ENCODE data around the gene PTPRD.

PTPRD gene

DNA sequence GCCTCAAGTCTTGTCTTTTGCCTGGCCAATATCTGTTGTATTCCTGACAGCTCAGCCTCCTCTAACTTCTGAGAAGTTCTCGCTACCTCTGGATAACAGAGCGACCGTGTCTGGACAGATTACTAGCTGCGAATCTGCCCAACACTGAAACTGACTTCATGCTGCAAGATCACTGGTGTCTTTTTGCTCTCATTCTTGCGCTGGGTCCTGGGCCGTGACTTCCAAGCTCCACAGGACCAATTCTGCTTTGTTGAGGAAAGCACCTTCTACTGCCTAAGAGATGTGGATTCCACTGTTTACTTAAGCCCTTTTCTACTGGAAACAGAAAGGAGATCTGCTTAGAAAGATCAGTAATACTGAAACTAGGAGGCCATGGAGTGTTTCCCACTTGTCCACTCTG, 1834.4 kb downstream of the PTPRD start:
- no peak for ATAC-seq (replicated peaks; ENCODE audit: extremely low read depth, poor library complexity, severe bottlenecking)
- Mint-ChIP-seq H3K27me3 (no peaks in the 10 kb centered on the region), H3K36me3 (ENCODE audit: insufficient read depth) (no peaks in the 10 kb centered on the region), H3K4me3 (no peak overlapping the region), H3K4me1 (no peaks in the 10 kb centered on the region), H3K27ac (ENCODE audit: low read depth) (no peak overlapping the region), H3K9me3 (no peaks in the 10 kb centered on the region)
- no peak for DNase-seq (ENCODE audit: low spot score in 2 of 2)

DNA sequence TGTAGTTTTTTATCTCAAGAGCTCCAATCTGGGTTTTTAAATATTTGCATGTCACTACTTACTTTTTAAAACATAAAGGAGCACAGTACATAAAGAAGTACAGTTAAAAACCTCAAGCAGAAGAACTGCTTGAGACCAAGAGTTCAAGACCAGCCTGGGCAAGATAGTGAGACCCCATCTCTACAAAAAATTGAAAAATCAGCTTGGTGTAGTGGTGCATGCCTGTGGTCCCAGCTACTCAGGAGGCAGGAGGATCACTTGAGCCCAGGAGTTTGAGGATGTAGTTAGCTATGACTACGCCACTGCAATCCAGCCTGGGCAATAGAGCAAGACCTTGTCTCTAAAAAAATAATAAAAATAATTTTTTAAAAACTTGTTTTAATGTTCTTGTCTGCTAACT, 1840.5 kb downstream of the PTPRD start:
- H3K36me3 Mint-ChIP-seq (ENCODE audit: insufficient read depth), result no peaks in the 10 kb centered on the region
- no peaks in the 10 kb centered on the region for H3K4me1 Mint-ChIP-seq
- no peaks in the 10 kb centered on the region for H3K27me3 Mint-ChIP-seq
- H3K9me3 Mint-ChIP-seq, result no peaks in the 10 kb centered on the region
- DNase-seq (ENCODE audit: low spot score in 2 of 2) (no peak), ATAC-seq (replicated peaks; ENCODE audit: extremely low read depth, poor library complexity, severe bottlenecking) (no peak)
- no peak overlapping the region for H3K27ac Mint-ChIP-seq (ENCODE audit: low read depth)
- H3K4me3 Mint-ChIP-seq, result no peak overlapping the region

DNA sequence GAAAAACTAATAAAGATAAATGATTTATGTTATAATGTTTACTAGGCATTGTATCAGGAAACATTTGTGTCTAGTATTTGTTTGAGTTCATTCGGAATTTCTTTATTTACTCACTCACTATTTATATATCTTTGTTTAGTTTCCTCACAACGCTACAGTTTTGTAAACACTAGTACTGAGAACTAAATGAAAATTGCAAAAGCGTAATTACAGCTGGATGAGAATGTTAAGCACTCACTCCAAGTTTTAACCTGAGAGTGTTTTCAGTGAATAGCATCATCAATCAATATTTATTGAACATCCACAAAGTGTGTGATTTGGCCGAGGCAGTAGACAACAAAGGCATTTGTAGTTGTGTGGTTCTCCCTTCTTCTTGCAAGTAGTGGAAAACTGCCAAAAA, 1843.6 kb downstream of the PTPRD start:
- Mint-ChIP-seq H3K9me3 (no peaks in the 10 kb centered on the region), H3K36me3 (ENCODE audit: insufficient read depth) (no peaks in the 10 kb centered on the region), H3K27ac (ENCODE audit: low read depth) (no peak overlapping the region), H3K27me3 (no peaks in the 10 kb centered on the region), H3K4me3 (no peak overlapping the region), H3K4me1 (no peaks in the 10 kb centered on the region)
- ATAC-seq (replicated peaks; ENCODE audit: extremely low read depth, poor library complexity, severe bottlenecking), result no peak
- no peak for DNase-seq (ENCODE audit: low spot score in 2 of 2)

DNA sequence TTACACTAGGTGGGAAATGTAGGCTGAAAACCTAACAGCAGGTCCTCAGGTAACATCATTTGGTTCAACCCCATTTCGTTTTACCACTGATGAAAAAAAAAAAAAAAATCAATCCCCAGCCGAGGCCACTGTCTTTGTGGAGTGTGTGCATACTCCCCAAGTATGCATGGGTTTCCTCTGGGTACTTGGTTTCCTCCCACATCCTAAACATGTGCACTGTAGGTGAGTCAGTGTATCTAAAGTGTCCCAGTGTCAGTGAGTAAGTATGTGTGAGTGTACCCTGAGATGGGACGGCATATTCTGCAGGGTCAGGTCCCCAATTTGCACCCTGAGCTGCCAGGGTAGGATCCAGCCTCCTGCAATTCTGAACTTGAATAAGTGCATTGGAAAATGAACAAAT, 1846.7 kb downstream of the PTPRD start:
- Mint-ChIP-seq H3K4me1 (no peaks in the 10 kb centered on the region), H3K4me3 (no peak overlapping the region), H3K9me3 (no peaks in the 10 kb centered on the region), H3K36me3 (ENCODE audit: insufficient read depth) (no peaks in the 10 kb centered on the region), H3K27ac (ENCODE audit: low read depth) (no peak overlapping the region), H3K27me3 (no peaks in the 10 kb centered on the region)
- DNase-seq (ENCODE audit: low spot score in 2 of 2) (no peak), ATAC-seq (replicated peaks; ENCODE audit: extremely low read depth, poor library complexity, severe bottlenecking) (no peak)

DNA sequence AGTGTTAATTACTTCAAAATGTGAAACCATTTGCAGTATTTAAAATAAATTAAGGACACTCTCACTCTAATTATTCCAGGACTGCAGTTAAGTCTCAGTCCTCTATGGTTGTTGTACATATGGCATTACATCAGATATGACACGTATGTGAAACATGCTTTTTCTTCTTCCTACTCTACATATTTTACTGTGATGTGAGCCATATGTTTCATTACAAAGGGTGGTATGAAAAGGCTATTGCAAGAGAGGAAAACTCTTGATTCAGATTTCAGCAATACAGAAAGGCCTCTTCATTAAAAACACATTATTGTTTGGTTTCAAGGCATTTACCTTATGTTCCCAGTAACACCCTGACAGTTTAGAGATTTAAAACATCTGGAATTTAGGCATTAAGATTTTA, 1848.8 kb downstream of the PTPRD start:
- no peak for ATAC-seq (replicated peaks; ENCODE audit: extremely low read depth, poor library complexity, severe bottlenecking)
- Mint-ChIP-seq H3K27ac (ENCODE audit: low read depth) (no peak overlapping the region), H3K36me3 (ENCODE audit: insufficient read depth) (no peaks in the 10 kb centered on the region), H3K4me1 (no peaks in the 10 kb centered on the region), H3K9me3 (no peaks in the 10 kb centered on the region), H3K4me3 (no peak overlapping the region), H3K27me3 (no peaks in the 10 kb centered on the region)
- DNase-seq (ENCODE audit: low spot score in 2 of 2), result no peak

DNA sequence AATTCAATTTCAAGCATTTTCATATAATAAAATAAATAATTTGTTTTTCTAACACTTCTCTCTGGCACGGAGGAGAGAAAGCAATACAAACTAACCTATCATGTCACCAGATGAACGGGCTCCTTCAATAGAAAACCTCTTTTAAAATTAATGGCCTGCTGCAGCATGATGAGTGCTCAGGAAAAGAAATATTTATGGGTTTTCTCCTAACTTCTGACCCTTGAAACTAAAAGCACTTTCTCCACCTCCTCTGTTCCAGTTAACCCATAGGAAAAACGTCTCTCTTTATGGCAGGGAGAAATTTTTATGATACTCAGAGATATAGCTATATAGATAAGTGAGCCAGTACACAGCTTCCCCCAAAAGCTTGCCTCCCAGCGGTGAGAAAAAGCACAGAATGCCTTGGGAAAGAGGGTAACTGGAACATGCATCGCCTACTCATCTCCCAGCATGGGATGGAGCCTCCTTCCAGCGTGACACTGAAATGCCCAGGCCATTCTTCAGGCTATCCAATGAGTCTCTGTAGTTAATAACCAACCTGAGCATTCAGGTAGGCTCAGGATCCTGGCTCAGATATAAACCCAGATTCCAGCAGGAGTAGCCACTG, 1850.2 kb downstream of the PTPRD start:
- no peak for DNase-seq (ENCODE audit: low spot score in 2 of 2)
- H3K9me3 Mint-ChIP-seq, result no peaks in the 10 kb centered on the region
- no peak overlapping the region for H3K4me3 Mint-ChIP-seq
- no peak overlapping the region for H3K27ac Mint-ChIP-seq (ENCODE audit: low read depth)
- no peaks in the 10 kb centered on the region for H3K36me3 Mint-ChIP-seq (ENCODE audit: insufficient read depth)
- no peaks in the 10 kb centered on the region for H3K4me1 Mint-ChIP-seq
- no peak for ATAC-seq (replicated peaks; ENCODE audit: extremely low read depth, poor library complexity, severe bottlenecking)
- H3K27me3 Mint-ChIP-seq, result no peaks in the 10 kb centered on the region

DNA sequence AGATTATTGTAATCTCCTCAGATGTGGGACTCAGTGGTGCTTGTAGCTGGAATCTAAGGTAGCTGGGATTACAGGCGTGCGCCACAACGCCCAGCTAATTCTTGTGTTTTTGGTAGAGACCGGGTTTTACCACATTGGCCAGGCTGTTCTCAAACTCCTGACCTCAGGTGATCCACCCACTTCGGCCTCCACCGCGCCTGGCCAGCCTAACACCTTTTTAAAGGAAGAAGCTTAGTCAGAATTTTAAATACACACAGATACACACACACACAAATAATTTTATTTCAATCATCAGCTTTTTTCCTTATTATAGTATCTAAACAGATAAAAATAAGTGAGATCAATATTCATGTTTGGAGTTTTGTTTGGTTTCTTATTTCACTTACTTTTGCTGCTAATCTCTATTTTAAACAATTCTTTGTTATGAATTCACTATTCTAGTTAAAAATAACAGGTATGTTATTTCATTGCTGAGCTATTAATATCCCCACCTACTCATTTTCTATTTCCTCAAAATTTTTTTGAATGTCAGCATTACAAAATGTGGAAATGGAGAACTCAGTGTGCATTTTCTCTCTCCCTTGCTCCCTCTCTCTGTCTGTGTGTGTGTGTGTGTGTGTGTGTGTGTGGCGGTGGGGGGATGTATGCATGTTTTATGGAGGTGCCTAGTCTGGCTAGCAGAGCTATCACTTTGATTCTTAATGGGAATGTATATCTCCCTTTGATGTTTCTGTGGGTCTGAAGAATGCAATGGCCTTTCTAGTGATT, 1852.6 kb downstream of the PTPRD start:
- no peak overlapping the region for H3K4me3 Mint-ChIP-seq
- no peak for ATAC-seq (replicated peaks; ENCODE audit: extremely low read depth, poor library complexity, severe bottlenecking)
- no peaks in the 10 kb centered on the region for H3K4me1 Mint-ChIP-seq
- no peak for DNase-seq (ENCODE audit: low spot score in 2 of 2)
- H3K27ac Mint-ChIP-seq (ENCODE audit: low read depth), result no peak overlapping the region
- no peaks in the 10 kb centered on the region for H3K9me3 Mint-ChIP-seq
- no peaks in the 10 kb centered on the region for H3K27me3 Mint-ChIP-seq
- H3K36me3 Mint-ChIP-seq (ENCODE audit: insufficient read depth), result no peaks in the 10 kb centered on the region

DNA sequence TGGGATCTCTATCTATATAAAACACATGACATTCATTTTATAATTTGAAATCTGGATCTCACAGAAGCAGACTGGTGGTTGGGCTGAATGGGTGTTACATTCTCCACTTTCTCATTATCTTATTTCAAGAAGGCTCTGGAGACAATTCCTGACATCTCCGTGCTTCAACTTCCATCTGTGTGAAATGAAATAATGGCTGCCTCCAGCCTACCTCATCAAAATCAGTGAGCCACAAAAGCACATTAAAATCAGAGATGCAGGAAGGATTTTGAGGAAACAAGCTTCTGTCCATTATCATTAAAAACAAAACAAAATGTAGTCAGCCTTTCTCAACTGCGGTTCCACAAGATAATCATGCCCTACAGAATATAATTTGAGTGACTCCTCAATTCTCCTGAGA, 1854.9 kb downstream of the PTPRD start:
- no peak for ATAC-seq (replicated peaks; ENCODE audit: extremely low read depth, poor library complexity, severe bottlenecking)
- no peaks in the 10 kb centered on the region for H3K9me3 Mint-ChIP-seq
- no peak overlapping the region for H3K4me3 Mint-ChIP-seq
- no peak for DNase-seq (ENCODE audit: low spot score in 2 of 2)
- no peak overlapping the region for H3K27ac Mint-ChIP-seq (ENCODE audit: low read depth)
- H3K27me3 Mint-ChIP-seq, result no peaks in the 10 kb centered on the region
- no peaks in the 10 kb centered on the region for H3K4me1 Mint-ChIP-seq
- H3K36me3 Mint-ChIP-seq (ENCODE audit: insufficient read depth), result no peaks in the 10 kb centered on the region

DNA sequence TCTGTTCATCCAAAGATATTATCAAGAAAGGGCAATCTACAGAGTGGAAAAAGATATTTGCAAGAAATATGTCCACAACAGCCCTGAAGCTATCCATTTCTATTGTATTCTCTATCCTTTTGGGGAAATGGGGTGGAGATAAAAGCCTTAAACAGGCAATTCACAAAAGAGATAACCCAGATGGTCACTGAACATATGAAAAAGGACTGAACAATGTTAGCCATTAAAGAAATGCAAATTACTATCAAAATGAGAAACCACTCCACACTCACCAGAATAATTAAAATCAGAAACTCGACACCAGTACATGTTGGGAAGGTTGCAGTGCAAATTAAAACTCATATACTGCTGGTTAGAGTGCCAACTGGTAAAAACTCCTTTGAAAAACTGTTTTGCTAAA, 1858.1 kb downstream of the PTPRD start:
- Mint-ChIP-seq H3K27me3 (no peaks in the 10 kb centered on the region), H3K27ac (ENCODE audit: low read depth) (no peak overlapping the region)
- no peak for ATAC-seq (replicated peaks; ENCODE audit: extremely low read depth, poor library complexity, severe bottlenecking)

DNA sequence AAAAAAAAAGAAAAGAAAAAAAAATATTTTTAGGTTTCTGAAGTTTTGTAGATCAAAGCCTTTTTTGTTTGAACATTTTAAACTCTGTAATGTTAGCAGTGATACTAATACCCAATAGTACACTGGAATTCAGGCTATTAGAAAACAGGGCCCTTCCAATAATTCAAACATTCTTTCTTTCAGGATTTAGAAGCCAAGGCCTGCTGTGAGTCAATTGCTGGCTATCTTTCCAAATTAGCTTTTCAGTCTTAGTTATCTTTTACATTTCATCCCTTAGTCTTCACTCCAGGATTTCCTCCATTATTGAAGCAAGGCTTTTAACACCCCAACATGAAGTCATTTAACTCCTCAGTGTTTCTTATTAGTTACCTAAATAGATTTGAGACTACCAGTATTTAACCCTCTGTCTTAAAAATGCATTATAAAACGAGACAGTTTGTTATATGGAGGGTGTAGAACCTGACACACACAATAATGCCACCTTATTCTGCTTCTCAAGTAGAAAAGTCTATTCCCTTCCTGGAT, 1861.3 kb downstream of the PTPRD start:
- no peaks in the 10 kb centered on the region for H3K4me1 Mint-ChIP-seq
- ATAC-seq (replicated peaks; ENCODE audit: extremely low read depth, poor library complexity, severe bottlenecking) (no peak), DNase-seq (ENCODE audit: low spot score in 2 of 2) (no peak)
- no peak overlapping the region for H3K4me3 Mint-ChIP-seq
- no peaks in the 10 kb centered on the region for H3K36me3 Mint-ChIP-seq (ENCODE audit: insufficient read depth)
- no peaks in the 10 kb centered on the region for H3K27me3 Mint-ChIP-seq
- H3K9me3 Mint-ChIP-seq, result no peaks in the 10 kb centered on the region
- no peak overlapping the region for H3K27ac Mint-ChIP-seq (ENCODE audit: low read depth)

More for the DNA sequence above, 1858.1 kb downstream of the PTPRD start:
- H3K4me1 Mint-ChIP-seq, result no peaks in the 10 kb centered on the region
- H3K4me3 Mint-ChIP-seq, result no peak overlapping the region
- no peak for DNase-seq (ENCODE audit: low spot score in 2 of 2)
- no peaks in the 10 kb centered on the region for H3K36me3 Mint-ChIP-seq (ENCODE audit: insufficient read depth)
- H3K9me3 Mint-ChIP-seq, result no peaks in the 10 kb centered on the region

DNA sequence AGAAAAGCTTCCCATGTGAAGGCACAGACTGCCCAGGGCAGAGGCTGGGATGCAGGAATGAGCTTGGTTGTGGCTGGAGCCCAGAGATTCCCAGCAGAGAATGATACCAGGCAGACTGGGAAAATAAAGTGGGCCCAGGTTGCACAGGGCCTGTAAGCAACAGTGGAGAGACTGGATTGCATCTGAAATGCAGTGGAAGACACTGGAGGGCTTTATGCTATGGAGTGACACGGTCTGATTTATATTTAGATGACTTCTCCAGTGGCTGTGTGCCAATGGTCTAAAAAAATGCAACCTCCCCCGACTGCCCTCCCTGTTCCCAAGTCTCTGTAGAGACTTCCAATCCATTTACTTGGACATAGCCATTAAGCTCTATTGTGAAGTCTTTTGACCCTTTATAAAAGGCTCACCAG, 1862.2 kb downstream of the PTPRD start:
- Mint-ChIP-seq H3K9me3 (no peaks in the 10 kb centered on the region), H3K27ac (ENCODE audit: low read depth) (no peak overlapping the region), H3K36me3 (ENCODE audit: insufficient read depth) (no peaks in the 10 kb centered on the region), H3K27me3 (no peaks in the 10 kb centered on the region), H3K4me1 (no peaks in the 10 kb centered on the region), H3K4me3 (no peak overlapping the region)
- no peak for DNase-seq (ENCODE audit: low spot score in 2 of 2)
- ATAC-seq (replicated peaks; ENCODE audit: extremely low read depth, poor library complexity, severe bottlenecking), result no peak

DNA sequence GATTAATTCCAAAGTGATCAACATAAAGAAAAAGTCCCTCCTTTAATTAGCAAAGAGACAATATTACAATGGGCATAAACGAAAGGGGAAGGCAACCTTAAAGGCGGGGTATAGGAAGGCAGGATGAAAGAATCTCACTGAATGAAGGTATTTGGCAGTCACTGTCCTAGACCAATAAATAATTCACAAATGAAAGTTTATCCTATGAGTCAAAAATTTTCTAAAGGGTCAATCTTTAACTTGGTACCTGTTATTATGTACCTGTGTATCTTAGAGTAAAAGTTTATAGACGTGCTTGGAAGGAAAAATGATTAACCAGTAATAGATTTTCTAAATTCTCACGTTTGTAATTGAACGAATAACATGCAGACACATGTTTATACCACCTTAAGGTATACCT, 1867.5 kb downstream of the PTPRD start:
- no peak overlapping the region for H3K27ac Mint-ChIP-seq (ENCODE audit: low read depth)

DNA sequence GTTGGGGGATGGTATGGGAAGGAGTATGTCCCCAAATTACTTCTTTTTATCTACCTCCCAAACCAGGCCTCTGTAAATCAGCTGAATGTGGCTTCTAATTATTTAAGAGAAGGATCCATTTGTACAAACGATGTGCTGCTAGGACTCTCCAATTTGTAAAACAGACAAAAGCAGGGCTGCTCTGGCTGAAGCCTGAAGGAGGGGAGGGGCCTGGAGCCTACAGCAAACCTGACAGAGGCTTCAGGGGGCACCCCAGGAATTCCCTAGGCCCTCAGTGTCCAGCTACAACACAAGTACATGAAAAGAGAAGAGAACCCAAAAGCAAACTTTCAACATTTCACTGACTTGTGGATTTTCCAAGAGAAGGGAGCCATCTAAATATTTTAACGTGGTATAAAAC, 1873.9 kb downstream of the PTPRD start:
- H3K4me1 Mint-ChIP-seq, result no peaks in the 10 kb centered on the region
- no peaks in the 10 kb centered on the region for H3K27me3 Mint-ChIP-seq
- DNase-seq (ENCODE audit: low spot score in 2 of 2) (no peak), ATAC-seq (replicated peaks; ENCODE audit: extremely low read depth, poor library complexity, severe bottlenecking) (no peak)
- H3K4me3 Mint-ChIP-seq, result no peak overlapping the region
- no peak overlapping the region for H3K27ac Mint-ChIP-seq (ENCODE audit: low read depth)
- peaks cover 6% of the 10 kb centered on the region for H3K9me3 Mint-ChIP-seq
- no peaks in the 10 kb centered on the region for H3K36me3 Mint-ChIP-seq (ENCODE audit: insufficient read depth)

More for the DNA sequence above, 1867.5 kb downstream of the PTPRD start:
- no peaks in the 10 kb centered on the region for H3K36me3 Mint-ChIP-seq (ENCODE audit: insufficient read depth)
- H3K9me3 Mint-ChIP-seq, result no peaks in the 10 kb centered on the region
- no peak for DNase-seq (ENCODE audit: low spot score in 2 of 2)
- no peaks in the 10 kb centered on the region for H3K27me3 Mint-ChIP-seq
- no peak for ATAC-seq (replicated peaks; ENCODE audit: extremely low read depth, poor library complexity, severe bottlenecking)
- no peak overlapping the region for H3K4me3 Mint-ChIP-seq
- no peaks in the 10 kb centered on the region for H3K4me1 Mint-ChIP-seq
